Suprapubic skin (tissue), 4 donors: ENCODE data around the gene NAXD. TPM values are rescaled to one million over a fixed set of nuclear protein-coding genes. Genes with fewer than 3 reads are reported as not detected.

Source experiments
- DNase-seq, 2 donors: peaks; one replicate each; pipeline ENCODE4 v3.0.0-alpha.2; 2019; ENCODE audit warnings: low spot score in 2 of 2
- H3K27ac ChIP-seq: fragments of 200-600 bp; sonication (generic); one replicate; pipeline ENCODE4 v1.5.1; 2019
- H3K27me3 ChIP-seq: fragments of 200-600 bp; sonication (generic); one replicate; pipeline ENCODE4 v1.5.1; 2019
- H3K36me3 ChIP-seq: fragments of 200-600 bp; sonication (generic); one replicate; pipeline ENCODE4 v1.5.1; 2019
- H3K4me1 ChIP-seq: fragments of 200-600 bp; sonication (generic); one replicate; pipeline ENCODE4 v1.5.1; 2019
- H3K4me3 ChIP-seq: fragments of 200-600 bp; sonication (generic); one replicate; pipeline ENCODE4 v1.5.1; 2019; ENCODE audit warnings: mild to moderate bottlenecking
- H3K9me3 ChIP-seq: fragments of 200-600 bp; sonication (generic); one replicate; pipeline ENCODE4 v1.5.1; 2019
- EP300 ChIP-seq: sonication (generic); formaldehyde crosslinking; IDR thresholded peaks from one replicate; pipeline ENCODE4 v1.6.1; 2017; ENCODE audit warnings: antibody characterized with exemption
- POLR2A ChIP-seq, 2 donors: fragments of 450-650 bp; IDR thresholded peaks; one replicate each; pipeline ENCODE4 v1.6.1; 2017; ENCODE audit warnings: antibody characterized with exemption in 2 of 2, mild to moderate bottlenecking in 2 of 2, moderate library complexity in 2 of 2
- POLR2AphosphoS5 ChIP-seq, 3 donors: sonication (generic); formaldehyde crosslinking; IDR thresholded peaks; one replicate each; pipeline ENCODE4 v1.6.1; 2017; ENCODE audit warnings: antibody characterized with exemption in 3 of 3
- WGBS: methylation state at CpG from one replicate; pipeline ENCODE4 v1.1.5; 2018; 5-methylcytosine and 5-hydroxymethylcytosine counted together
- total RNA-seq, 4 donors: library from RNA; depleted of rRNA; stranded (reverse); fragments of >200 nt; gene quantifications; one replicate each; pipeline ENCODE4 v1.1.0, GENCODE V29; 2016
- TF ChIP-seq, protein P1 (sequence below), 2 donors: fragments of 200-600 bp in 1 of 2; fragments of 450-650 bp in 1 of 2; sonication (generic) in 1 of 2; IDR thresholded peaks; one replicate each; pipeline ENCODE4 v1.5.1; 2016 to 2019; ENCODE audit warnings: antibody characterized with exemption in 2 of 2, mild to moderate bottlenecking in 1 of 2, moderate library complexity in 1 of 2

The NAXD gene
- total RNA-seq, 4 donors from 2014 or later, result 26.4 to 38.3 (median 32.4) TPM

DNA sequence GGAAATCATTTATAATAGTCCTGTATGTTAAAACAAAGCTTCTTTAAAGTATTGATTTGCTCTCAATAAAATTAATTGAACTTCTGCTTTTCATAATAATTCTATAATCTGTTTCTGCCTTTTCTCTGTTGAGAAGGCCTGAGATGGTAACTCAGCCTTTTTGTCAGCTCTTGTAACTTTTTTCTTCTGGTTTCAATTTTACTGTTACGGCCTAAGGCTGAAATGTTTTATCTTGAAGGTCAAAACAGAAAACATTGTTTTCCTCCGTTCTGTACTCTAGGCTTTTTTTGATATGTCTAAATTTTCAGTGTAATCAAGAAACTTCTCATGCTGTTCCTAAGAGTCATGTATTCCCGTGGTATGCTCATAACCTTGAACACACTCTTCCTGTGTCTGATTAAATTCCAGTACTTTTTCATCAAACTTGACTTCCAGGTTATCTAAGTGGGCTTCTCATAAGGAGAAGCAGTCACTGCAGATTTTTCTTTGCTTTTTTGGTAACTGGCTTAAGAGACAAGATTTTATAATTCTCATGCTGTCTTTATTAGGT lies 7.6 kb upstream of the NAXD start:
- Histone ChIP-seq H3K36me3 (no peaks in the 10 kb centered on the region), H3K4me3 (no peak overlapping the region), H3K27me3 (no peaks in the 10 kb centered on the region), H3K27ac (no peak overlapping the region), H3K4me1 (peaks cover 5% of the 10 kb centered on the region), H3K9me3 (no peaks in the 10 kb centered on the region)
- TF ChIP-seq EP300, result no peak
- TF ChIP-seq POLR2AphosphoS5 (IDR thresholded peaks at IDR 0.05), result no peak
- TF ChIP-seq POLR2A (IDR thresholded peaks at IDR 0.05), result no peak
- TF ChIP-seq, protein P1, sequence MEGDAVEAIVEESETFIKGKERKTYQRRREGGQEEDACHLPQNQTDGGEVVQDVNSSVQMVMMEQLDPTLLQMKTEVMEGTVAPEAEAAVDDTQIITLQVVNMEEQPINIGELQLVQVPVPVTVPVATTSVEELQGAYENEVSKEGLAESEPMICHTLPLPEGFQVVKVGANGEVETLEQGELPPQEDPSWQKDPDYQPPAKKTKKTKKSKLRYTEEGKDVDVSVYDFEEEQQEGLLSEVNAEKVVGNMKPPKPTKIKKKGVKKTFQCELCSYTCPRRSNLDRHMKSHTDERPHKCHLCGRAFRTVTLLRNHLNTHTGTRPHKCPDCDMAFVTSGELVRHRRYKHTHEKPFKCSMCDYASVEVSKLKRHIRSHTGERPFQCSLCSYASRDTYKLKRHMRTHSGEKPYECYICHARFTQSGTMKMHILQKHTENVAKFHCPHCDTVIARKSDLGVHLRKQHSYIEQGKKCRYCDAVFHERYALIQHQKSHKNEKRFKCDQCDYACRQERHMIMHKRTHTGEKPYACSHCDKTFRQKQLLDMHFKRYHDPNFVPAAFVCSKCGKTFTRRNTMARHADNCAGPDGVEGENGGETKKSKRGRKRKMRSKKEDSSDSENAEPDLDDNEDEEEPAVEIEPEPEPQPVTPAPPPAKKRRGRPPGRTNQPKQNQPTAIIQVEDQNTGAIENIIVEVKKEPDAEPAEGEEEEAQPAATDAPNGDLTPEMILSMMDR (IDR thresholded peaks at IDR 0.05), result no peak
- DNase-seq, result no peak
- WGBS, result 74% methylated on average over 3 of the region's 3 CpGs

DNA sequence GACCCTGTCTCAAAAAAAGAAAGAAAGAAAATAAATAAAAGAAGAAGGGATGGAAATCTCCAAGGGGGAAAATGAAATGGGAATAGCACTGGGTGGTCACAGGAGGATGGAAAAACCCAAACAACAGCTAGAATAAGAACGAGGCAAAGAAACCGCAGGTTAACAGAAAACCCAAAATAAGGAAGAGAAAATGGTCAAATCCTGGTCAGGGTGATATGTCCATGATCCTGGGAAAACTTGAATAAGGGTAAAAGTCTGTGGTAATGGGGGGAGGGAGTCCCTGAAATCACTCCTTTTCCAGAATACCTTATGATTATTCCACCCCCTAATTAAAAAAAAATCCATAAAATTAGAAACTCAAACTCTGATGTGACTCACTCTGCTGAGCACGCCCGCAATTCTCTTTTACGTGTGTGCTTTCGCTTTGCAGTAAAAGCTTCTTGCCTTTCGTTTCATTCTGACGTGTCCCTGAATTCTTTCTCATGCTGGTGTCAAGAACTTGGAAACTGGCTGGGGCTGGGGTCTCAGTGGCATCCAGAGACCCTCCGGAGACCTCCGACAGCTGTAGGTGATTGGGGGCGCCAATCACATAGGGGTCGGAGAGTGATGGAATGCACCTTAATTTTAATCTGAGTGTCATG lies 4.3 kb upstream of the NAXD start:
- Histone ChIP-seq H3K4me3 (peak overlapping the region; percentile 5), H3K9me3 (no peaks in the 10 kb centered on the region), H3K4me1 (peaks cover 10% of the 10 kb centered on the region), H3K36me3 (no peaks in the 10 kb centered on the region), H3K27me3 (no peaks in the 10 kb centered on the region), H3K27ac (no peak overlapping the region)
- TF ChIP-seq, protein P1 (IDR thresholded peaks at IDR 0.05), result no peak
- TF ChIP-seq POLR2A (IDR thresholded peaks at IDR 0.05) (no peak), POLR2AphosphoS5 (IDR thresholded peaks at IDR 0.05) (no peak), EP300 (no peak)
- no peak for DNase-seq
- 62% methylated on average over 12 of the region's 12 CpGs for WGBS

DNA sequence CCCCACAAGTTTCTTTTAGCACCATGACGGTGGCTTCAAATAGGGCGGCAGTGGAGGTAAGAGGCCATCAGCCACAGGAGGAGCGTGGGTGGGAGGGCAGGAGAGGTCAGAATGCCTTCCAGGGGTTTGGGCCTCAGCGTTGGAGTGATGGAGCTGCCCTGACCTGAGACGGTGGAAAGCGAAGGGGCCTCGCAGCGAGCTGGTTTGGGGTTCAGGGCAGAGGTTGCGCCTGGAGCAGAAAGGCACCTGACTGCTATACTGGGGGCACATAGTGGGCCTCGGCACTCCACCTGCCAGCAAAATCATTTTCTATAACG lies 382 bp upstream of the NAXD start:
- peaks cover 28% of the 10 kb centered on the region for H3K4me1 ChIP-seq
- peak; percentile 23 for TF ChIP-seq EP300
- no peak for TF ChIP-seq POLR2AphosphoS5 (IDR thresholded peaks at IDR 0.05)
- H3K27ac ChIP-seq, result peak overlapping the region; percentile 92
- 88% methylated on average over 11 of the region's 11 CpGs for WGBS
- no peaks in the 10 kb centered on the region for H3K36me3 ChIP-seq
- peak in 1 of 2 donors; percentile 71 for DNase-seq
- no peaks in the 10 kb centered on the region for H3K27me3 ChIP-seq
- H3K9me3 ChIP-seq, result no peaks in the 10 kb centered on the region
- peak overlapping the region; percentile 98 for H3K4me3 ChIP-seq

DNA sequence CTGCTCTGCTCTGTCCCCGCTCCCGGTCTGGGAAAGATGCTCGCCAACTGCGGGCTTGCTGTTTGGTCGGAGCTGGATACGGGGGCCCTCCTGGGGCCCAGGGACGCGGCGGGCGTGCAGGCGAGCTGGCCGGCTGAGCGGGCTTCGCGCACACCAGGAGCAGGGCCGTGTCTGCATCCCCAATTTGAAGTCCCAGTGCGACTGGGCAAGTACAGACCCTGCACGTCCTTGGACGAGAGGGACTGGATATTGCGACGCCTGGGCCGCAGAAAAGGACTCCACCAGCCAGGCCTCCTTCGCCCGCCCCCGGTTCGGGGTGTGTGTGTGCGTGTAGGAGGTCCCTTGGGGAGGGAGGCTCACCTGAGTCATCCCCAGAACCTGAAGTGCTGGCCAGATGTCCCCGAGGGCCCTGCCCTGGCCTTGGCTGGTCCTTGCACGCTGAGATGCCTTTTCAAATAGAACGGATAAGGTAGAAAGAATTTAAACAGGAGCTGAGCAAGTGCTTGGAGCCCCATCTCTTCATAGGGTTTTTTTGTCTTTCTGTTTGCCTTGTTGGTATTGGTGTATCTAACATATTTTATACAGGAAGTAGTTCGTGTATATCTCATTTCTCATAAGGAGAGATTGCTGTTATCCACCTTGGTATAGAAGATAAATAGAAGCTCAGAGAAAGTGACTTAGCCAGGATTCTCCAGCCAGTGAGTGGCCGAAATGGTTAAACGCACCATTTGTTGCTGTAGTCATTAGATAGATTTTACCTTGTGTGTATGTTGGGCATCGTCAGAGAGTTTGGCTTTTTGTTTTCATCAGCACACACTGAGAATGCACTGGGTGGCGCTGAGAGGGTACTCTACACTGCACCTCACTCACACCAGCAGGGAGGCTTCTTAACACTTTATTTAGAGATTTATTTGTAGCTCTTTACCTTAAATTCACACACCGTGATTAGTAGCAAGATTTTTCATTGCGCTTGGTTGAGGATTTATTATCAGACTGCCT lies 1.1 kb downstream of the NAXD start:
- WGBS, result 22% methylated on average over 14 of the region's 37 CpGs
- H3K4me1 ChIP-seq, result peaks cover 28% of the 10 kb centered on the region
- no peak for DNase-seq
- no peaks in the 10 kb centered on the region for H3K9me3 ChIP-seq
- no peaks in the 10 kb centered on the region for H3K27me3 ChIP-seq
- TF ChIP-seq, protein P1 (IDR thresholded peaks at IDR 0.05), result no peak
- TF ChIP-seq POLR2AphosphoS5 (IDR thresholded peaks at IDR 0.05) (peak in 1 of 3 donors; percentile 58), POLR2A (IDR thresholded peaks at IDR 0.05) (no peak)
- peak overlapping the region; percentile 92 for H3K27ac ChIP-seq
- no peaks in the 10 kb centered on the region for H3K36me3 ChIP-seq
- peak overlapping the region; percentile 98 for H3K4me3 ChIP-seq

DNA sequence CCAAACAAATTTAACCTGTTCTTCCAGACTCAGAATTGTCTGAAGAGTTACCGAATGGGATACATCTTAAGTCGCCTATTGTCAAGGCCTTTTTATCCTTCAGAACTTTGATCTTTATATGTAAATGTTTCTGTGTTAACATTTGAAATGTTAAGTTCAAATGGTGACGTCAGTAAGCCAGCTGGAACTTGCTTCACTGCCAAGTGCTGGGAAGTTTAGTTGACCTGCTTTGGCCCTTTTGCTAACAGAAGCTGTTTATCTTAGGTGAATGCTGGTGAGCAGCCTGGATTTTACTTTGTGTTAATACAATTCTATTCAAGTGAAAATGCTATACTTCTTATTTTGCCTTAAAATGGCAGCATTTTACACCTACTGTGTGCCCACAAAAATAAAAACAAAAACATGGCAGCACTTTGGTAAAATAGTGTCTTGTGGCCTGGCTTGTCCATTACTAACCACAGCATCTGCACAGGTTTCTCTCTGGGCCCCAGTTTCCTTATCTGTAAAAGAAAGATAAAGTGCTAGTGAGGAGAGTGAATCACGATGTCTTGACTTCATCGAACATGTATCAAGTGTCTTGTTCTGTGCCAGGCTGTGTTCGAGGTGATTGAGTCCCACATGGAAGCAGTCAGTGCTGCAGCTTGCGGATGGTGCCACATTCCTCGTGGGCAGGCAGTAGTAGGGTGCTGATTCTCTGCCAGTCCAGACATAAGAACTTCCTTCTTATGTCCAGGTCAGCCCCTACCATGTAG lies 2.2 kb downstream of the NAXD start:
- TF ChIP-seq EP300, result no peak
- no peak for TF ChIP-seq POLR2A (IDR thresholded peaks at IDR 0.05)
- TF ChIP-seq, protein P1 (IDR thresholded peaks at IDR 0.05), result no peak
- TF ChIP-seq POLR2AphosphoS5 (IDR thresholded peaks at IDR 0.05), result no peak
- H3K9me3 ChIP-seq, result no peaks in the 10 kb centered on the region
- DNase-seq, result no peak
- H3K27me3 ChIP-seq, result no peaks in the 10 kb centered on the region
- 62% methylated on average over 8 of the region's 8 CpGs for WGBS
- H3K4me3 ChIP-seq, result no peak overlapping the region
- peaks cover 28% of the 10 kb centered on the region for H3K4me1 ChIP-seq
- H3K27ac ChIP-seq, result peak overlapping the region; percentile 92
- peaks cover under 1% of the 10 kb centered on the region for H3K36me3 ChIP-seq
